SK-N-SH (cell line): ENCODE results near the gene FAM240B. TPM values are rescaled to one million over a fixed set of nuclear protein-coding genes. Genes with fewer than 3 reads are reported as not detected.
A peak's percentile ranks its signal among the peaks of the same experiment; 100 is the strongest.

Source experiments
- CTCF ChIA-PET: fragments of 300-600, 350-600 bp; formaldehyde crosslinking; extraction: SDS; loops from one replicate; lab custom pipeline; 2021; lab: Yijun Ruan, JAX
- POLR2A ChIA-PET: fragments of 350-600 bp; sonication (Branson Sonifier 250); formaldehyde crosslinking; extraction: SDS; loops from one replicate; lab custom pipeline; 2020; ENCODE audit warnings: antibody characterized with exemption, inconsistent platforms; lab: Yijun Ruan, JAX
- DNase-seq: peaks from one replicate; pipeline ENCODE4 v3.0.0; 2012
- H2AFZ ChIP-seq: fragments of 200-600 bp; sonication (generic); 2 replicates; pipeline ENCODE4 v1.8.1; 2016; ENCODE audit warnings: antibody characterized with exemption, mild to moderate bottlenecking, low read depth
- H3F3A ChIP-seq: fragments of 200-600 bp; sonication (generic); replicated peaks from 2 replicates; pipeline ENCODE3; 2016; ENCODE audit warnings: antibody characterized with exemption, mild to moderate bottlenecking; ENCODE audit not compliant: insufficient read depth
- H3K27ac ChIP-seq, 2 experiments: fragments of 200-500 bp in 1 of 2; fragments of 200-600 bp in 1 of 2; sonication (Bioruptor generic) in 1 of 2; sonication (generic), shearing (Covaris generic) in 1 of 2; 2 replicates each; pipeline versions ENCODE4 v1.5.1 to v1.6.1; 2014 to 2016; ENCODE audit warnings: low read depth in 2 of 2, inconsistent platforms in 1 of 2, low read length in 1 of 2, mild to moderate bottlenecking in 1 of 2, mixed read lengths in 1 of 2
- H3K27me3 ChIP-seq: fragments of 200-600 bp; sonication (generic), shearing (Covaris generic); 2 replicates; pipeline ENCODE4 v1.6.1; 2016; ENCODE audit warnings: mixed run types; ENCODE audit not compliant: insufficient read depth
- H3K36me3 ChIP-seq, 2 experiments: fragments of 200-500 bp in 1 of 2; fragments of 200-600 bp in 1 of 2; sonication (Bioruptor generic) in 1 of 2; sonication (generic) in 1 of 2; replicated peaks in 1 of 2; 2 replicates each; pipeline versions ENCODE3 to v1.5.1; 2014 to 2016; ENCODE audit warnings: low read length in 1 of 2, mild to moderate bottlenecking in 1 of 2; ENCODE audit not compliant: insufficient read depth in 2 of 2, control insufficient read depth in 1 of 2
- H3K4me1 ChIP-seq, 2 experiments: fragments of 200-500 bp in 1 of 2; fragments of 200-600 bp in 1 of 2; sonication (Bioruptor generic) in 1 of 2; sonication (generic), shearing (Covaris generic) in 1 of 2; 2 replicates each; pipeline versions ENCODE4 v1.5.1 to v1.6.1; 2014 to 2016; ENCODE audit warnings: low read depth in 1 of 2, low read length in 1 of 2, mixed run types in 1 of 2; ENCODE audit not compliant: insufficient read depth in 2 of 2, control insufficient read depth in 1 of 2
- H3K4me2 ChIP-seq: fragments of 200-600 bp; sonication (generic), shearing (Covaris generic); 2 replicates; pipeline ENCODE4 v1.6.1; 2017; ENCODE audit warnings: mixed run types
- H3K4me3 ChIP-seq, 2 experiments: fragments of 200-500 bp in 1 of 2; fragments of 200-600 bp in 1 of 2; sonication (Bioruptor generic) in 1 of 2; sonication (generic), shearing (Covaris generic) in 1 of 2; 2 replicates each; pipeline versions ENCODE4 v1.5.1 to v1.8.1; 2014 to 2016; ENCODE audit warnings: low read depth in 2 of 2, inconsistent platforms in 1 of 2, low read length in 1 of 2, mild to moderate bottlenecking in 1 of 2, mixed read lengths in 1 of 2, moderate library complexity in 1 of 2
- H3K79me2 ChIP-seq: fragments of 200-600 bp; sonication (generic); 2 replicates; pipeline ENCODE4 v1.8.1; 2017; ENCODE audit warnings: mild to moderate bottlenecking; ENCODE audit not compliant: insufficient read depth
- H3K9ac ChIP-seq: fragments of 200-600 bp; sonication (generic); 2 replicates; pipeline ENCODE4 v1.6.1; 2017; ENCODE audit warnings: mixed run types
- H3K9me2 ChIP-seq: fragments of 200-600 bp; sonication (generic); 2 replicates; pipeline ENCODE4 v1.6.1; 2017; ENCODE audit warnings: mixed run types
- H3K9me3 ChIP-seq: fragments of 200-600 bp; sonication (generic); 2 replicates; pipeline ENCODE4 v1.6.1; 2017; ENCODE audit warnings: mixed run types, mild to moderate bottlenecking, moderate library complexity
- H4K20me1 ChIP-seq: fragments of 200-600 bp; sonication (generic); 2 replicates; pipeline ENCODE4 v1.6.1; 2017; ENCODE audit warnings: mild to moderate bottlenecking, mixed run types; ENCODE audit not compliant: insufficient read depth
- CHD2 ChIP-seq: fragments of 150-350 bp; IDR thresholded peaks from 2 replicates; pipeline ENCODE4 v1.6.1; 2018; ENCODE audit warnings: low read length; ENCODE audit not compliant: partially characterized antibody
- GATA2 ChIP-seq: sonication (generic); formaldehyde crosslinking; IDR thresholded peaks from 2 replicates; pipeline ENCODE4 v1.5.0; 2020; ENCODE audit warnings: mild to moderate bottlenecking, missing genetic modification reagents
- MEF2A ChIP-seq: IDR thresholded peaks from 2 replicates; pipeline ENCODE4 v1.4.0; 2012; ENCODE audit warnings: low read depth, borderline replicate concordance
- MXI1 ChIP-seq: IDR thresholded peaks from 2 replicates; pipeline ENCODE4 v1.6.1; 2012; ENCODE audit warnings: mild to moderate bottlenecking, low read depth, low read length, improper control_type of control experiment
- POLR2AphosphoS5 ChIP-seq: IDR thresholded peaks from 2 replicates; pipeline ENCODE4 v1.6.1; 2012; ENCODE audit warnings: low read depth, low read length
- SMC3 ChIP-seq: IDR thresholded peaks from 2 replicates; pipeline ENCODE4 v1.6.1; 2012; ENCODE audit warnings: low read depth, low read length, improper control_type of control experiment
- WGBS: methylation state at CpG from one replicate; pipeline ENCODE4 v1.1.6; 2017; ENCODE audit warnings: low lambda C conversion rate; 5-methylcytosine and 5-hydroxymethylcytosine counted together
- polyA plus RNA-seq, 3 experiments: library from polyadenylated mRNA; depleted of rRNA; stranded (reverse); fragments of >200 nt; gene quantifications; 2 replicates each; pipeline ENCODE4 v1.2.3, GENCODE V29; 2012
- TF ChIP-seq, protein P1 (sequence below): fragments of 150-350 bp; IDR thresholded peaks from 2 replicates; pipeline ENCODE4 v1.6.1; 2016; ENCODE audit warnings: mild to moderate bottlenecking, low read depth, low read length
- TF ChIP-seq, protein P2 (sequence below): IDR thresholded peaks from 2 replicates; pipeline ENCODE4 v1.6.1; 2012; ENCODE audit warnings: mild to moderate bottlenecking, low read depth, low read length, moderate library complexity
- TF ChIP-seq, protein P3 (sequence below): IDR thresholded peaks from 2 replicates; pipeline ENCODE4 v1.4.0; 2012; ENCODE audit warnings: low read depth, borderline replicate concordance
- TF ChIP-seq, protein P4 (sequence below): IDR thresholded peaks from 2 replicates; pipeline ENCODE4 v1.4.0; 2012; ENCODE audit warnings: low read depth

FAM240B gene
- polyA plus RNA-seq, 1 of the 3 experiments (the other 2 are of a cell fraction), result not detected

DNA sequence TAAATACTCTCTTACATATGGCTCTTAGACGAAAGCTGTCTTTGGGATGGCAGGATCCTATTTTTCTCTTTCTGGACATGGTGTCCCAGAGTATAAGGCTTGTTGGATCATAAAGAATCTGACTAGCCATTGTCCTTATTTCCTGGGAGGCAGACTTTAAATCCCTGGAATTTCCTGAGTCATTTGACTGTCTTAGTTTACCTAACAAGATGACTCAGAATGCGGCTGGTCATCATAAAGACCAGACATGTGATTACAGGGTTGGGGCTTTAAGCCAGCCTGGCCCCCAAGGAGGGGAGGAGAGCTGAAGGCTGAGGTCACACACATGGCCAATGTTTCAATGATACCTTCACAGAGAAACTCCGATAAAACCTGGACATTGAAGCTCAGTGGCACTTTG, 37.2 kb downstream of the FAM240B start (continued):
- TF ChIP-seq, protein P1, sequence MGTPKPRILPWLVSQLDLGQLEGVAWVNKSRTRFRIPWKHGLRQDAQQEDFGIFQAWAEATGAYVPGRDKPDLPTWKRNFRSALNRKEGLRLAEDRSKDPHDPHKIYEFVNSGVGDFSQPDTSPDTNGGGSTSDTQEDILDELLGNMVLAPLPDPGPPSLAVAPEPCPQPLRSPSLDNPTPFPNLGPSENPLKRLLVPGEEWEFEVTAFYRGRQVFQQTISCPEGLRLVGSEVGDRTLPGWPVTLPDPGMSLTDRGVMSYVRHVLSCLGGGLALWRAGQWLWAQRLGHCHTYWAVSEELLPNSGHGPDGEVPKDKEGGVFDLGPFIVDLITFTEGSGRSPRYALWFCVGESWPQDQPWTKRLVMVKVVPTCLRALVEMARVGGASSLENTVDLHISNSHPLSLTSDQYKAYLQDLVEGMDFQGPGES, result no peak

DNA sequence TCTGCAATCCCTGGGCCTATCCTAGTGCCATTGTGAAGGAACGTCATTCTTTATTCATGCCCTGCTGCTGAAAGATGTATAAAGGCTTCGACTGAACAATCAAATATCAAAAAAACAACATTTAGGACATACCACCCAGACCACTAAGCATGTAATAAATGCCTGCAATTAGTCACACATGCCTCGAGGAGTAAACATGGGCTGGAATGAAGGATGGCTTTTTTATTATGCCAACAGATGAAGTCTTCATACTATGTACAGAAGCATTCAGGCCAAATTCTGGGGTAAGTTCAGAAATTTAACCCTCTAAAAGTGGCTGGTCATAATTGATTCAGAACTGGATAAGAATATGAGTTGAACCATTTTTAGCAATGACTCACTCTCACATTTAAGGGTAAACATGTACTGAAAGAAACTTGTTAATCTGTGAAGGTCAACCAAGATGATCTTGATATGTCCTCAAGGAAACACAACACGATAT, 38.1 kb downstream of the FAM240B start:
- POLR2A ChIA-PET, result no interaction called here
- H3K4me3 ChIP-seq, result no peak overlapping the region
- TF ChIP-seq GATA2 (no peak), SMC3 (no peak), MXI1 (no peak), POLR2AphosphoS5 (no peak), CHD2 (no peak), MEF2A (no peak)
- TF ChIP-seq, protein P2, sequence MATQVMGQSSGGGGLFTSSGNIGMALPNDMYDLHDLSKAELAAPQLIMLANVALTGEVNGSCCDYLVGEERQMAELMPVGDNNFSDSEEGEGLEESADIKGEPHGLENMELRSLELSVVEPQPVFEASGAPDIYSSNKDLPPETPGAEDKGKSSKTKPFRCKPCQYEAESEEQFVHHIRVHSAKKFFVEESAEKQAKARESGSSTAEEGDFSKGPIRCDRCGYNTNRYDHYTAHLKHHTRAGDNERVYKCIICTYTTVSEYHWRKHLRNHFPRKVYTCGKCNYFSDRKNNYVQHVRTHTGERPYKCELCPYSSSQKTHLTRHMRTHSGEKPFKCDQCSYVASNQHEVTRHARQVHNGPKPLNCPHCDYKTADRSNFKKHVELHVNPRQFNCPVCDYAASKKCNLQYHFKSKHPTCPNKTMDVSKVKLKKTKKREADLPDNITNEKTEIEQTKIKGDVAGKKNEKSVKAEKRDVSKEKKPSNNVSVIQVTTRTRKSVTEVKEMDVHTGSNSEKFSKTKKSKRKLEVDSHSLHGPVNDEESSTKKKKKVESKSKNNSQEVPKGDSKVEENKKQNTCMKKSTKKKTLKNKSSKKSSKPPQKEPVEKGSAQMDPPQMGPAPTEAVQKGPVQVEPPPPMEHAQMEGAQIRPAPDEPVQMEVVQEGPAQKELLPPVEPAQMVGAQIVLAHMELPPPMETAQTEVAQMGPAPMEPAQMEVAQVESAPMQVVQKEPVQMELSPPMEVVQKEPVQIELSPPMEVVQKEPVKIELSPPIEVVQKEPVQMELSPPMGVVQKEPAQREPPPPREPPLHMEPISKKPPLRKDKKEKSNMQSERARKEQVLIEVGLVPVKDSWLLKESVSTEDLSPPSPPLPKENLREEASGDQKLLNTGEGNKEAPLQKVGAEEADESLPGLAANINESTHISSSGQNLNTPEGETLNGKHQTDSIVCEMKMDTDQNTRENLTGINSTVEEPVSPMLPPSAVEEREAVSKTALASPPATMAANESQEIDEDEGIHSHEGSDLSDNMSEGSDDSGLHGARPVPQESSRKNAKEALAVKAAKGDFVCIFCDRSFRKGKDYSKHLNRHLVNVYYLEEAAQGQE, result no peak
- TF ChIP-seq, protein P3, sequence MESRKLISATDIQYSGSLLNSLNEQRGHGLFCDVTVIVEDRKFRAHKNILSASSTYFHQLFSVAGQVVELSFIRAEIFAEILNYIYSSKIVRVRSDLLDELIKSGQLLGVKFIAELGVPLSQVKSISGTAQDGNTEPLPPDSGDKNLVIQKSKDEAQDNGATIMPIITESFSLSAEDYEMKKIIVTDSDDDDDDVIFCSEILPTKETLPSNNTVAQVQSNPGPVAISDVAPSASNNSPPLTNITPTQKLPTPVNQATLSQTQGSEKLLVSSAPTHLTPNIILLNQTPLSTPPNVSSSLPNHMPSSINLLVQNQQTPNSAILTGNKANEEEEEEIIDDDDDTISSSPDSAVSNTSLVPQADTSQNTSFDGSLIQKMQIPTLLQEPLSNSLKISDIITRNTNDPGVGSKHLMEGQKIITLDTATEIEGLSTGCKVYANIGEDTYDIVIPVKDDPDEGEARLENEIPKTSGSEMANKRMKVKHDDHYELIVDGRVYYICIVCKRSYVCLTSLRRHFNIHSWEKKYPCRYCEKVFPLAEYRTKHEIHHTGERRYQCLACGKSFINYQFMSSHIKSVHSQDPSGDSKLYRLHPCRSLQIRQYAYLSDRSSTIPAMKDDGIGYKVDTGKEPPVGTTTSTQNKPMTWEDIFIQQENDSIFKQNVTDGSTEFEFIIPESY, result no peak
- TF ChIP-seq, protein P4, sequence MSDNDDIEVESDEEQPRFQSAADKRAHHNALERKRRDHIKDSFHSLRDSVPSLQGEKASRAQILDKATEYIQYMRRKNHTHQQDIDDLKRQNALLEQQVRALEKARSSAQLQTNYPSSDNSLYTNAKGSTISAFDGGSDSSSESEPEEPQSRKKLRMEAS, result no peak
- TF ChIP-seq, all 33 proteins: peak for 0
- H3K36me3 ChIP-seq, result no peaks in the 10 kb centered on the region
- no peaks in the 10 kb centered on the region for H3K27me3 ChIP-seq
- no peaks in the 10 kb centered on the region for H3F3A ChIP-seq
- H3K4me1 ChIP-seq, result peaks cover under 1 to 7% of the 10 kb centered on the region in 2 experiments; a peak in 1 of 4 replicates
- no peak for DNase-seq
- H3K9me3 ChIP-seq, result no peaks in the 10 kb centered on the region
- H3K9ac ChIP-seq, result no peak overlapping the region
- peak overlapping the region in 1 of 2 experiments; percentile 49; a peak in 1 of 4 replicates for H3K27ac ChIP-seq
- H4K20me1 ChIP-seq, result no peaks in the 10 kb centered on the region
- no peak overlapping the region for H2AFZ ChIP-seq
- CTCF ChIA-PET, result no interaction called here
- no peaks in the 10 kb centered on the region for H3K9me2 ChIP-seq
- H3K4me2 ChIP-seq, result no peak overlapping the region
- WGBS, result 24% methylated on average over 4 of the region's 4 CpGs
- H3K79me2 ChIP-seq, result no peaks in the 10 kb centered on the region
